ENCODE results near the gene CES3.

Gene CES3

DNA sequence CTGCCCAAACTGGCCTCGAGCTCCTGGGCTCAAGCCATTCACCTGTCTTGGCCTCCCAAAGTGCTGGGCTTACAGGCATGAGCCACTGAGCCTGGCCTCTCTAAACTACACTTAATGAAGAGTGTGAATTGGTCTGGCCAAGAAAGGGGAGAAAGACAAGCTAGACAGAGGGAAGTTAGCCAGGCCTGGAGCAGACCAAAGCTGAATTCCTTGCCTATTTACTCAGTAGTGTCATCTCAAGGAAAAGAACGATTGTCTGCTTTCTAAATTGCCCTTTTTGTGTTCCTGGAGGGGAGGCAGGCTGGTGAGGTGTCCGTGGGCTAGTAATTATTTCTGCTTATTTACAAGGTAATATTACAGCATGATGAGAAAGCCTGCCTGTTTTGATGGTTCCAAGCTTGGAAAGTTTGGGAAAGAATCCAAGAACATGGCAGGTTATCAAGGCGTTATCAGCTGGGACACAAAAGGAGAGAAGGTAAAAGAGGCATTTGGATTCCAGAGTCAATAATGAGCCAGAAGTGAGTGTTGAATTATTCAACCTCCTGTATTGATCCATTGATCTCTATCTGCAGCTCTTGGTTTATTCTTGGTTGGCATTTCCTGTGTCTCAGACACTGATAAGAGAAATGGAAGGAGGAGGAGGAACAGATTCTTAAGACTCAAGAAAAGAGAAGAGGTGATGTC, 61.6 kb downstream of the CES3 start:
- DNase-seq (ENCODE audit: low spot score): no peak
- TF ChIP-seq, protein P1, sequence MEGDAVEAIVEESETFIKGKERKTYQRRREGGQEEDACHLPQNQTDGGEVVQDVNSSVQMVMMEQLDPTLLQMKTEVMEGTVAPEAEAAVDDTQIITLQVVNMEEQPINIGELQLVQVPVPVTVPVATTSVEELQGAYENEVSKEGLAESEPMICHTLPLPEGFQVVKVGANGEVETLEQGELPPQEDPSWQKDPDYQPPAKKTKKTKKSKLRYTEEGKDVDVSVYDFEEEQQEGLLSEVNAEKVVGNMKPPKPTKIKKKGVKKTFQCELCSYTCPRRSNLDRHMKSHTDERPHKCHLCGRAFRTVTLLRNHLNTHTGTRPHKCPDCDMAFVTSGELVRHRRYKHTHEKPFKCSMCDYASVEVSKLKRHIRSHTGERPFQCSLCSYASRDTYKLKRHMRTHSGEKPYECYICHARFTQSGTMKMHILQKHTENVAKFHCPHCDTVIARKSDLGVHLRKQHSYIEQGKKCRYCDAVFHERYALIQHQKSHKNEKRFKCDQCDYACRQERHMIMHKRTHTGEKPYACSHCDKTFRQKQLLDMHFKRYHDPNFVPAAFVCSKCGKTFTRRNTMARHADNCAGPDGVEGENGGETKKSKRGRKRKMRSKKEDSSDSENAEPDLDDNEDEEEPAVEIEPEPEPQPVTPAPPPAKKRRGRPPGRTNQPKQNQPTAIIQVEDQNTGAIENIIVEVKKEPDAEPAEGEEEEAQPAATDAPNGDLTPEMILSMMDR (IDR thresholded peaks at IDR 0.05; ENCODE audit: extremely low read depth, missing control alignments): no peak

DNA sequence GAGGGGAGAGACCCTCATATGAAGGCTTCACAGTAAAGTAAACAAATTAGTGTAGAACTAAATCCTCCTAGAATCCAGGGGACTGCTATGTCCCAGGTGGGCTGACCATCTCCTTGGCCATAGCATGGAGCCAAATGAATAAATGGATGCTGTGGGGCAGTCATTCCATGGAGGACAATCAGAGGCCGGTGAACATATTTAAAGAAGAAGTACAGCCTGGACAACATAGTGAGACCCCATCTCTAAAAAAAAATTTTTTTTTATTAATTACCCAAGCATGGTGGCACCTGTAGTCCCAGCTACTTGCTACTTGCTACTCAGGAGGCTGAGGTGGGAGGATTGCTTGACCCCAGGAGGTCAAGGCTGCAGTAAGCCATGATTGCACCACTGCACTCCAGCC, 62.6 kb downstream of the CES3 start:
- TF ChIP-seq, protein P1 (IDR thresholded peaks at IDR 0.05; ENCODE audit: extremely low read depth, missing control alignments): no peak

More for the DNA sequence above, 62.6 kb downstream of the CES3 start:
- DNase-seq (ENCODE audit: low spot score): no peak

Measured in GM20000 (cell line).